Endodermal cell (in vitro differentiated cells): ENCODE results near the gene ITGB3. TPM values are rescaled to one million over a fixed set of nuclear protein-coding genes. Genes with fewer than 3 reads are reported as not detected.

Experiments
- DNase-seq: peaks from one replicate; pipeline ENCODE4 v3.0.0-alpha.2; 2017
- H3K27ac ChIP-seq: 2 replicates; pipeline ENCODE4 v1.5.1; 2013; ENCODE audit warnings: mild to moderate bottlenecking, low read depth, low read length, moderate library complexity
- H3K27me3 ChIP-seq: 2 replicates; pipeline ENCODE4 v1.6.1; 2013; ENCODE audit warnings: mild to moderate bottlenecking, low read length, moderate library complexity; ENCODE audit not compliant: insufficient read depth, control insufficient read depth, poor library complexity, severe bottlenecking
- H3K36me3 ChIP-seq: 2 replicates; pipeline ENCODE4 v1.7.0; 2013; ENCODE audit warnings: mild to moderate bottlenecking, low read length, moderate library complexity; ENCODE audit not compliant: control insufficient read depth, insufficient read depth
- H3K4me1 ChIP-seq: one replicate; pipeline ENCODE4 v1.7.0; 2013; ENCODE audit warnings: low read length; ENCODE audit not compliant: control insufficient read depth, insufficient read depth
- H3K4me3 ChIP-seq: 2 replicates; pipeline ENCODE4 v1.5.1; 2013; ENCODE audit warnings: mild to moderate bottlenecking, low read length, moderate library complexity
- H3K9ac ChIP-seq: 2 replicates; pipeline ENCODE4 v1.6.1; 2013; ENCODE audit warnings: mild to moderate bottlenecking, low read length, moderate library complexity; ENCODE audit not compliant: poor library complexity, severe bottlenecking; ENCODE audit errors: extremely low read depth
- H3K9me3 ChIP-seq: 2 replicates; pipeline ENCODE4 v1.6.1; 2013; ENCODE audit warnings: mild to moderate bottlenecking, low read length, moderate library complexity; ENCODE audit not compliant: control insufficient read depth
- H3K27ac Mint-ChIP-seq: 2 replicates; pipeline ENCODE4 v1.8.0; 2020; ENCODE audit warnings: mixed read lengths
- H3K27me3 Mint-ChIP-seq: 2 replicates; pipeline ENCODE4 v1.8.0; 2021; ENCODE audit warnings: mild to moderate bottlenecking, mixed read lengths; ENCODE audit not compliant: insufficient read depth
- H3K36me3 Mint-ChIP-seq: 2 replicates; pipeline ENCODE4 v1.8.0; 2020; ENCODE audit warnings: low read depth, mixed read lengths
- H3K4me1 Mint-ChIP-seq: 2 replicates; pipeline ENCODE4 v1.8.0; 2020; ENCODE audit warnings: mixed read lengths
- H3K4me3 Mint-ChIP-seq: 2 replicates; pipeline ENCODE4 v1.8.0; 2020; ENCODE audit warnings: mild to moderate bottlenecking, moderate library complexity, mixed read lengths
- H3K9me3 Mint-ChIP-seq: 2 replicates; pipeline ENCODE4 v1.8.0; 2020; ENCODE audit warnings: mild to moderate bottlenecking, mixed read lengths
- CTCF ChIP-seq: fragments of 200-600 bp; sonication (generic); conservative IDR thresholded peaks from 2 replicates; pipeline ENCODE4 v1.5.0; 2021; ENCODE audit warnings: antibody characterized with exemption, mild to moderate bottlenecking
- WGBS, 2 experiments: methylation state at CpG; one replicate each; pipeline versions ENCODE4 v1.1.5 to v1.1.7; 2013; ENCODE audit warnings: missing lambda C conversion rate in 2 of 2, mixed read lengths in 1 of 2; ENCODE audit not compliant: insufficient coverage in 1 of 2, insufficient read length in 1 of 2; 5-methylcytosine and 5-hydroxymethylcytosine counted together
- total RNA-seq, 2 donors: library from RNA; stranded (reverse); fragmentation: NEBNext Ultra II Directional in 1 of 2; extraction: Animal tissue kit (Norgen Biotek cat#: 25700) in 1 of 2; gene quantifications; 2 replicates in 1 of 2; 3 replicates in 1 of 2; pipeline ENCODE4 v1.2.1, GENCODE V29; 2021

Gene ITGB3
- total RNA-seq, 2 donors from 2014 or later, result 0.51 to 0.73 TPM

- no peak overlapping the region for H3K27ac Mint-ChIP-seq
- no peaks in the 10 kb centered on the region for H3K4me1 ChIP-seq
- peaks cover 19% of the 10 kb centered on the region for H3K9me3 Mint-ChIP-seq
- WGBS, 2 experiments, result 95% methylated on average over 4 to 6 of the region's 6 CpGs
- no peaks in the 10 kb centered on the region for H3K27me3 ChIP-seq
- DNase-seq, result no peak
- H3K27me3 Mint-ChIP-seq, result peaks cover 19% of the 10 kb centered on the region
- H3K9me3 ChIP-seq, result peaks cover 9% of the 10 kb centered on the region
- no peak for TF ChIP-seq CTCF
- no peak overlapping the region for H3K4me3 Mint-ChIP-seq
- no peaks in the 10 kb centered on the region for H3K36me3 ChIP-seq
- H3K27ac ChIP-seq, result no peak overlapping the region
- H3K4me1 Mint-ChIP-seq, result no peaks in the 10 kb centered on the region
- peaks cover 4% of the 10 kb centered on the region for H3K36me3 Mint-ChIP-seq
- no peak overlapping the region for H3K4me3 ChIP-seq
- H3K9ac ChIP-seq, result no peak overlapping the region
Observed at GRCh38 chr17:47298712-47299111, 45.1 kb downstream of the ITGB3 start.

DNA sequence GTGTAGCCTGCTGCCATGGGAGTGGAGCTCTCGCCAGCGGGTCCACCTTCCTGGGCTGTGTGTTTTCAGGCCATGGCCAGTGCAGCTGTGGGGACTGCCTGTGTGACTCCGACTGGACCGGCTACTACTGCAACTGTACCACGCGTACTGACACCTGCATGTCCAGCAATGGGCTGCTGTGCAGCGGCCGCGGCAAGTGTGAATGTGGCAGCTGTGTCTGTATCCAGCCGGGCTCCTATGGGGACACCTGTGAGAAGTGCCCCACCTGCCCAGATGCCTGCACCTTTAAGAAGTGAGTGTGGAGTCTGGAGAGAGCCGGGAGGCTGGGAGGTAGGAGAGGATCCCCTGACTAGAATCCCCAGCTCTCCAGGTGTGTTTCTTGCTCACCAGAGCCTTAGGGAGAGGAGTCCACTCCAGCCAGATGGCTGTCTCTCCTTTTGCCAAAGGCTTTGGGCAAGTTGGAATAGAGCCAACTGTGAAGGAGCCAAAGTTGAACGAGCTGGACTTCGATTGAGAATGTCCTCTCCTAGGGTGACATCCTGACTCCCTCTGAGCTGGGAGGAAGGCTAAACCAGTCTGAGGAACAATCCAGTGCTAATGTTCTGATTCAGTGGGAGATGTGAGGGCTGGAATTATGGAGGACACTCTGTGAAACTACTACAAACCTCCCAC is 45.7 kb downstream of the ITGB3 start:
- no peak for TF ChIP-seq CTCF
- H3K4me1 ChIP-seq, result no peaks in the 10 kb centered on the region
- H3K9me3 ChIP-seq, result peaks cover 9% of the 10 kb centered on the region
- H3K27me3 Mint-ChIP-seq, result peaks cover 16% of the 10 kb centered on the region
- peaks cover 4% of the 10 kb centered on the region for H3K36me3 Mint-ChIP-seq
- H3K27ac Mint-ChIP-seq, result no peak overlapping the region
- no peak overlapping the region for H3K9ac ChIP-seq
- no peaks in the 10 kb centered on the region for H3K27me3 ChIP-seq
- H3K4me3 ChIP-seq, result no peak overlapping the region
- DNase-seq, result no peak
- 93% methylated on average over 5 to 13 of the region's 13 CpGs for WGBS, 2 experiments
- H3K4me3 Mint-ChIP-seq, result no peak overlapping the region
- H3K36me3 ChIP-seq, result no peaks in the 10 kb centered on the region
- no peak overlapping the region for H3K27ac ChIP-seq
- peaks cover 19% of the 10 kb centered on the region for H3K9me3 Mint-ChIP-seq
- no peaks in the 10 kb centered on the region for H3K4me1 Mint-ChIP-seq

DNA sequence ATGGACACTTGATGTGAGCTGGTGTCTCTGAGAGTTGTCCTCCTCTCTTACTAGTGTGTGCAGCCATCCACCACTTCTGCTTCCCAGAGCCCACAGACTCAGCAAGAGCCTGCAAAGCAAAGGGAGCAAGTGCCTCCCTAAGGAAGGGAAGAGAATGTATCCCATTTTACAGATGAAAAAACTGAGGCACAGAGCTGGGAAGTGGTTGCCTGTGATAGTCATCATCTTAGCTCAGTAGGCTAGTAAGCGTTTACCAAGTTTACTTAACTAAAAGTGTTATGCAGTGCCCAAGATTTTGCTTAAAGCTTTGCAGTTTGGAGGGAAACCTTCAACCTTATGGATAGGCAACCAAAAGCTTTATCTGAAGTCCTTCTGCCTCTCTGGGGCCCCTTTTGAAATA is 47.1 kb downstream of the ITGB3 start:
- Histone ChIP-seq H3K4me1 (no peaks in the 10 kb centered on the region), H3K4me3 (no peak overlapping the region), H3K36me3 (no peaks in the 10 kb centered on the region), H3K9me3 (peaks cover 9% of the 10 kb centered on the region), H3K27me3 (no peaks in the 10 kb centered on the region), H3K9ac (no peak overlapping the region), H3K27ac (no peak overlapping the region)
- peaks cover 8% of the 10 kb centered on the region for H3K4me1 Mint-ChIP-seq
- TF ChIP-seq CTCF, result no peak
- H3K4me3 Mint-ChIP-seq, result no peak overlapping the region
- H3K27ac Mint-ChIP-seq, result no peak overlapping the region
- WGBS, 2 experiments, result 56 to 87% methylated on average over 1 of the region's 1 CpG
- peaks cover 4% of the 10 kb centered on the region for H3K36me3 Mint-ChIP-seq
- peaks cover 19% of the 10 kb centered on the region for H3K9me3 Mint-ChIP-seq
- peaks cover 8% of the 10 kb centered on the region for H3K27me3 Mint-ChIP-seq
- no peak for DNase-seq
